Measurements from ENCODE around the gene ITIH5.

DNA sequence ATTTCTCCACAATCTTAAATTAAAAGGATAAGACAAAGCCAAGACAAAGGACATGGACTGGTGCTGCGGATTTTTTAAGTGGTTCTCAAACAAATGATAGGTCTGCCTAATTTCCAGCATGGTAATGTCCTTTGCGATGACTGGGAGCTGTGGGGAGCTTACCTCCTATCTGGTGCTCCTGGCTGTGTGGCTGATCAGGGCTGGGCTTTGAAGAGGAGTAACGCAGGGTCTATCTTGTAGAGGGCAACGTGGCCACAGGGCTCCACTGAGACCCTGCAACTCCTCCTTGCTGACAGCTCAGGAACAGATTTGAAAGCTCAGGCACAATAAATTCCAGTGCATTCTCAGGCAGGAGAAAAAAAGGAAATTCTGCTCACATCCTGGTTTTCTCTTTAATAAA is 152.8 kb downstream of the ITIH5 start:
- TF ChIP-seq ZFX (IDR thresholded peaks at IDR 0.05; ENCODE audit: borderline replicate concordance) (no peak), CTCF (IDR thresholded peaks at IDR 0.05) (no peak)

Data from 22Rv1 (cell line).